Mucosa of rectum (tissue), 2 donors: ENCODE data around the gene SEC23B.

Source experiments
- H3K27ac ChIP-seq, 2 donors: one replicate each; pipeline ENCODE4 v1.7.0; 2013; ENCODE audit warnings: inconsistent platforms in 2 of 2, low read depth in 2 of 2, low read length in 2 of 2
- H3K27me3 ChIP-seq, 2 donors: one replicate each; pipeline ENCODE4 v1.7.0; 2013; ENCODE audit warnings: low read length in 2 of 2; ENCODE audit not compliant: control insufficient read depth in 2 of 2, insufficient read depth in 2 of 2
- H3K36me3 ChIP-seq, 2 donors: one replicate each; pipeline ENCODE4 v1.7.0; 2013; ENCODE audit warnings: low read length in 2 of 2; ENCODE audit not compliant: control insufficient read depth in 2 of 2, insufficient read depth in 2 of 2
- H3K4me1 ChIP-seq, 2 donors: one replicate each; pipeline ENCODE4 v1.7.0; 2013; ENCODE audit warnings: low read length in 2 of 2, mild to moderate bottlenecking in 1 of 2; ENCODE audit not compliant: control insufficient read depth in 2 of 2, insufficient read depth in 2 of 2
- H3K4me3 ChIP-seq, 2 donors: one replicate each; pipeline ENCODE4 v1.7.0; 2013; ENCODE audit warnings: low read length in 2 of 2
- H3K9ac ChIP-seq, 2 donors: one replicate each; pipeline ENCODE4 v1.7.0; 2013; ENCODE audit warnings: low read length in 2 of 2, low read depth in 1 of 2, mild to moderate bottlenecking in 1 of 2
- H3K9me3 ChIP-seq, 2 donors: one replicate each; pipeline ENCODE4 v1.7.0; 2013; ENCODE audit warnings: low read length in 2 of 2; ENCODE audit not compliant: control insufficient read depth in 2 of 2
- donor health status: healthy.
- donor health status: Normal muscosa, but diverticular disease.

The SEC23B gene

GRCh38 chr20:18543216-18543615, 35.5 kb downstream of the SEC23B start:
- H3K27ac ChIP-seq, result no peak overlapping the region
- no peaks in the 10 kb centered on the region for H3K27me3 ChIP-seq
- no peaks in the 10 kb centered on the region for H3K9me3 ChIP-seq
- H3K36me3 ChIP-seq, result peaks cover 54 to 66% of the 10 kb centered on the region in 2 donors
- no peak overlapping the region for H3K9ac ChIP-seq
- H3K4me1 ChIP-seq, result no peaks in the 10 kb centered on the region
- no peak overlapping the region for H3K4me3 ChIP-seq

- Histone ChIP-seq H3K27me3 (no peaks in the 10 kb centered on the region), H3K36me3 (peaks cover 54 to 70% of the 10 kb centered on the region in 2 donors), H3K4me1 (no peaks in the 10 kb centered on the region), H3K9ac (no peak overlapping the region), H3K27ac (no peak overlapping the region), H3K9me3 (no peaks in the 10 kb centered on the region), H3K4me3 (no peak overlapping the region)
Measured at GRCh38 chr20:18543932-18544331, 36.2 kb downstream of the SEC23B start.

- Histone ChIP-seq H3K36me3 (peaks cover 50 to 67% of the 10 kb centered on the region in 2 donors), H3K9me3 (no peaks in the 10 kb centered on the region), H3K27me3 (no peaks in the 10 kb centered on the region), H3K4me1 (no peaks in the 10 kb centered on the region), H3K4me3 (no peak overlapping the region), H3K27ac (no peak overlapping the region), H3K9ac (no peak overlapping the region)
Measured at GRCh38 chr20:18545566-18545965, 37.8 kb downstream of the SEC23B start.

GRCh38 chr20:18548465-18548864, 40.7 kb downstream of the SEC23B start:
- no peaks in the 10 kb centered on the region for H3K27me3 ChIP-seq
- H3K36me3 ChIP-seq, result peaks cover 35 to 59% of the 10 kb centered on the region in 2 donors
- H3K4me3 ChIP-seq, result no peak overlapping the region
- H3K9me3 ChIP-seq, result no peaks in the 10 kb centered on the region
- H3K27ac ChIP-seq, result no peak overlapping the region
- no peaks in the 10 kb centered on the region for H3K4me1 ChIP-seq
- no peak overlapping the region for H3K9ac ChIP-seq

- Histone ChIP-seq H3K36me3 (peaks cover 35 to 50% of the 10 kb centered on the region in 2 donors), H3K27me3 (no peaks in the 10 kb centered on the region), H3K4me3 (no peak overlapping the region), H3K9ac (no peak overlapping the region), H3K27ac (no peak overlapping the region), H3K4me1 (no peaks in the 10 kb centered on the region), H3K9me3 (no peaks in the 10 kb centered on the region)
Measured at GRCh38 chr20:18553746-18554145, 46.0 kb downstream of the SEC23B start.

GRCh38 chr20:18566892-18567738, 59.4 kb downstream of the SEC23B start, which contains the start of gene SMIM26:
Gene SMIM26, plus strand, starts transcription at chr20:18567432. Its CDS starts 47 bp downstream, at chr20:18567479.
- peaks cover 11 to 22% of the 10 kb centered on the region in 2 donors for H3K36me3 ChIP-seq
- H3K4me3 ChIP-seq, result peak within 1 kb of the TSS; percentile 92 to 93
- peaks cover 3 to 8% of the 10 kb centered on the region in 2 donors for H3K4me1 ChIP-seq
- no peaks in the 10 kb centered on the region for H3K9me3 ChIP-seq
- H3K27ac ChIP-seq, result peak within 1 kb of the TSS; percentile 82 to 84
- H3K27me3 ChIP-seq, result no peaks in the 10 kb centered on the region
- peak within 1 kb of the TSS; percentile 92 to 94 for H3K9ac ChIP-seq

GRCh38 chr20:18567739-18568091, 60.0 kb downstream of the SEC23B start:
- Histone ChIP-seq H3K4me3 (peak overlapping the region; percentile 92 to 93), H3K36me3 (peaks cover 8 to 19% of the 10 kb centered on the region in 2 donors), H3K9me3 (no peaks in the 10 kb centered on the region), H3K27me3 (no peaks in the 10 kb centered on the region), H3K27ac (peak overlapping the region; percentile 82 to 84), H3K4me1 (peaks cover 3 to 8% of the 10 kb centered on the region in 2 donors), H3K9ac (peak overlapping the region; percentile 92 to 94)

GRCh38 chr20:18571009-18571408, 63.3 kb downstream of the SEC23B start:
- H3K36me3 ChIP-seq, result peaks cover 8 to 17% of the 10 kb centered on the region in 2 donors
- H3K27ac ChIP-seq, result no peak overlapping the region
- no peak overlapping the region for H3K4me3 ChIP-seq

GRCh38 chr20:18571578-18571977, 63.8 kb downstream of the SEC23B start:
- Histone ChIP-seq H3K36me3 (peaks cover 8 to 17% of the 10 kb centered on the region in 2 donors), H3K27me3 (no peaks in the 10 kb centered on the region), H3K4me3 (no peak overlapping the region), H3K9me3 (no peaks in the 10 kb centered on the region), H3K9ac (no peak overlapping the region), H3K27ac (no peak overlapping the region), H3K4me1 (peaks cover 2 to 6% of the 10 kb centered on the region in 2 donors)

More at GRCh38 chr20:18571009-18571408, 63.3 kb downstream of the SEC23B start:
- Histone ChIP-seq H3K4me1 (peaks cover 3 to 8% of the 10 kb centered on the region in 2 donors), H3K9ac (no peak overlapping the region), H3K9me3 (no peaks in the 10 kb centered on the region), H3K27me3 (no peaks in the 10 kb centered on the region)

- Histone ChIP-seq H3K4me3 (no peak overlapping the region), H3K4me1 (no peaks in the 10 kb centered on the region), H3K36me3 (no peaks in the 10 kb centered on the region), H3K27ac (no peak overlapping the region), H3K9ac (no peak overlapping the region), H3K27me3 (no peaks in the 10 kb centered on the region), H3K9me3 (no peaks in the 10 kb centered on the region)
Measured at GRCh38 chr20:18577942-18578341, 70.2 kb downstream of the SEC23B start.
